Stomach (tissue), 9 donors: ENCODE data around the gene PCGF3. TPM values are rescaled to one million over a fixed set of nuclear protein-coding genes. Genes with fewer than 3 reads are reported as not detected.

ENCODE experiments used
- DNase-seq, 2 donors: peaks; one replicate each; pipeline versions ENCODE4 v3.0.0 to v3.0.0-alpha.2; 2013 to 2019
- H3K27ac ChIP-seq, 5 donors: fragments of 200-600 bp in 4 of 5; sonication (generic) in 4 of 5; one replicate each; pipeline ENCODE4 v1.5.1; 2013 to 2019; ENCODE audit warnings: mild to moderate bottlenecking in 1 of 5, moderate library complexity in 1 of 5
- H3K27me3 ChIP-seq, 3 donors: fragments of 200-600 bp; sonication (generic); one replicate each; pipeline ENCODE4 v1.5.1; 2017 to 2019; ENCODE audit warnings: mixed run types in 1 of 3
- H3K36me3 ChIP-seq, 4 donors: fragments of 200-600 bp; sonication (generic); 1 replicate in 3 of 4; 2 replicates in 1 of 4; pipeline ENCODE4 v1.5.1; 2016 to 2019
- H3K4me1 ChIP-seq, 4 donors: fragments of 200-600 bp; sonication (generic); one replicate each; pipeline ENCODE4 v1.5.1; 2016 to 2019
- H3K4me3 ChIP-seq, 4 donors: fragments of 200-600 bp; sonication (generic) in 3 of 4; one replicate each; pipeline ENCODE4 v1.5.1; 2016 to 2019; ENCODE audit warnings: mild to moderate bottlenecking in 1 of 4
- H3K9me3 ChIP-seq, 4 donors: fragments of 200-600 bp; sonication (generic); one replicate each; pipeline ENCODE4 v1.5.1; 2016 to 2019
- EP300 ChIP-seq: sonication (generic); formaldehyde crosslinking; IDR thresholded peaks from one replicate; pipeline ENCODE4 v1.6.1; 2017; ENCODE audit warnings: antibody characterized with exemption
- POLR2A ChIP-seq, 4 donors: fragments of 450-650 bp; IDR thresholded peaks; one replicate each; pipeline ENCODE4 v1.6.1; 2016; ENCODE audit warnings: antibody characterized with exemption in 4 of 4, control low read depth in 2 of 4, mild to moderate bottlenecking in 1 of 4, moderate library complexity in 1 of 4
- POLR2AphosphoS5 ChIP-seq, 3 donors: sonication (generic); formaldehyde crosslinking; IDR thresholded peaks; one replicate each; pipeline ENCODE4 v1.6.1; 2016; ENCODE audit warnings: antibody characterized with exemption in 3 of 3
- WGBS, 5 donors: extraction: QIAGEN DNeasy Blood & Tissue Kit in 3 of 5; methylation state at CpG; one replicate each; pipeline versions ENCODE4 v1.1.5 to v1.1.7; 2013 to 2018; 5-methylcytosine and 5-hydroxymethylcytosine counted together
- intact Hi-C: fragments of 100-400 bp; cut with DNase I; formaldehyde crosslinking; loops from one replicate; pipeline ENCODE4 v1.15.1; 2023; ENCODE audit warnings: low total_unique reads
- polyA plus RNA-seq, 3 donors: library from polyadenylated mRNA; stranded (reverse); fragments of 200-250 nt; gene quantifications; one replicate each; pipeline ENCODE4 v1.2.3, GENCODE V29; 2013
- total RNA-seq, 5 donors: library from RNA; depleted of rRNA; stranded (reverse); fragments of >200 nt; gene quantifications; one replicate each; pipeline versions ENCODE4 v1.1.0 to v1.2.3, GENCODE V29; 2014 to 2016
- TF ChIP-seq, protein P1 (sequence below), 7 experiments: fragments of 450-650 bp in 4 of 7; fragments of 200-600 bp in 3 of 7; sonication (generic) in 3 of 7; IDR thresholded peaks; one replicate each; pipeline ENCODE4 v1.5.1; 2016 to 2019; ENCODE audit warnings: antibody characterized with exemption in 7 of 7, control low read depth in 2 of 7, mild to moderate bottlenecking in 1 of 7
- donor health status: healthy with polysubstance abuse.
- donor health status: Bipolar disorder and iron deficiency.
- donor health status: healthy.

Gene PCGF3
- total and polyA plus RNA-seq, 8 donors, result 24.7 to 140 (median 62.7) TPM

- Histone ChIP-seq H3K36me3 (peaks cover 19 to 65% (median 60%) of the 10 kb centered on the region in 4 donors), H3K27me3 (no peaks in the 10 kb centered on the region)
- WGBS, 5 donors, result 91 to 95% (median 92%) methylated on average over 17 to 23 of the region's 34 CpGs
Measured at GRCh38 chr4:747546-748170, 42.0 kb downstream of the PCGF3 start.

DNA sequence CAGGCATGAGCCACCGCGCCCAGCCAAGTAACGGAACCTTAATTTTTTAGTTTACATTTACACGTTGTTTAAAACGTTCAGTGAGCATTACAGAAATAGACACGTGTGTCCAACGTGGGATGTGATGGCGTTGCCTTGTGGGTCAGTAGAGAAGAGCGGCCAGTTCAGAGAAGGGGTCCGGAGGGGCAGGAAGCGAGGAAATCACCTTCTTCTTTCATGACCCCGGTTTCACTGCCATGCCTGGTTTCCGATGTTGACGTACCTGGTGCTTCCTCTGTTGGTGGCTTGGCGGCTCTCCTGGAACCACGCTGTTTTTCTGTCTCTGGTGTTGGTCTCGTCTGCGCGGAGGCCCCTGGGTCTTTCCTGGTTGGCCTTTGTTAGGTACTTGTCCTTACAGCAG lies 42.8 kb downstream of the PCGF3 start:
- no peak overlapping the region for H3K27ac ChIP-seq
- intact Hi-C loops, result no loop called here
- TF ChIP-seq POLR2A (IDR thresholded peaks at IDR 0.05) (no peak), EP300 (no peak), POLR2AphosphoS5 (IDR thresholded peaks at IDR 0.05) (no peak)
- TF ChIP-seq, protein P1, sequence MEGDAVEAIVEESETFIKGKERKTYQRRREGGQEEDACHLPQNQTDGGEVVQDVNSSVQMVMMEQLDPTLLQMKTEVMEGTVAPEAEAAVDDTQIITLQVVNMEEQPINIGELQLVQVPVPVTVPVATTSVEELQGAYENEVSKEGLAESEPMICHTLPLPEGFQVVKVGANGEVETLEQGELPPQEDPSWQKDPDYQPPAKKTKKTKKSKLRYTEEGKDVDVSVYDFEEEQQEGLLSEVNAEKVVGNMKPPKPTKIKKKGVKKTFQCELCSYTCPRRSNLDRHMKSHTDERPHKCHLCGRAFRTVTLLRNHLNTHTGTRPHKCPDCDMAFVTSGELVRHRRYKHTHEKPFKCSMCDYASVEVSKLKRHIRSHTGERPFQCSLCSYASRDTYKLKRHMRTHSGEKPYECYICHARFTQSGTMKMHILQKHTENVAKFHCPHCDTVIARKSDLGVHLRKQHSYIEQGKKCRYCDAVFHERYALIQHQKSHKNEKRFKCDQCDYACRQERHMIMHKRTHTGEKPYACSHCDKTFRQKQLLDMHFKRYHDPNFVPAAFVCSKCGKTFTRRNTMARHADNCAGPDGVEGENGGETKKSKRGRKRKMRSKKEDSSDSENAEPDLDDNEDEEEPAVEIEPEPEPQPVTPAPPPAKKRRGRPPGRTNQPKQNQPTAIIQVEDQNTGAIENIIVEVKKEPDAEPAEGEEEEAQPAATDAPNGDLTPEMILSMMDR (IDR thresholded peaks at IDR 0.05), result no peak
- H3K4me3 ChIP-seq, result no peak overlapping the region
- no peaks in the 10 kb centered on the region for H3K9me3 ChIP-seq
- no peak for DNase-seq
- WGBS, 5 donors, result 92 to 95% (median 94%) methylated on average over 19 of the region's 19 CpGs
- H3K4me1 ChIP-seq, result peaks cover 0 to 5% (median 1%) of the 10 kb centered on the region in 4 donors
- H3K36me3 ChIP-seq, result peaks cover 27 to 68% (median 66%) of the 10 kb centered on the region in 4 donors
- no peaks in the 10 kb centered on the region for H3K27me3 ChIP-seq

More at GRCh38 chr4:747546-748170, 42.0 kb downstream of the PCGF3 start:
- no peak overlapping the region for H3K4me3 ChIP-seq
- TF ChIP-seq, protein P1 (IDR thresholded peaks at IDR 0.05), result no peak
- no peak for TF ChIP-seq EP300
- no peak for TF ChIP-seq POLR2A (IDR thresholded peaks at IDR 0.05)
- TF ChIP-seq POLR2AphosphoS5 (IDR thresholded peaks at IDR 0.05), result no peak
- no peak for DNase-seq
- no peak overlapping the region for H3K27ac ChIP-seq
- no peaks in the 10 kb centered on the region for H3K9me3 ChIP-seq
- H3K4me1 ChIP-seq, result peaks cover 0 to 5% (median 1%) of the 10 kb centered on the region in 4 donors
- intact Hi-C loops, result no loop called here

DNA sequence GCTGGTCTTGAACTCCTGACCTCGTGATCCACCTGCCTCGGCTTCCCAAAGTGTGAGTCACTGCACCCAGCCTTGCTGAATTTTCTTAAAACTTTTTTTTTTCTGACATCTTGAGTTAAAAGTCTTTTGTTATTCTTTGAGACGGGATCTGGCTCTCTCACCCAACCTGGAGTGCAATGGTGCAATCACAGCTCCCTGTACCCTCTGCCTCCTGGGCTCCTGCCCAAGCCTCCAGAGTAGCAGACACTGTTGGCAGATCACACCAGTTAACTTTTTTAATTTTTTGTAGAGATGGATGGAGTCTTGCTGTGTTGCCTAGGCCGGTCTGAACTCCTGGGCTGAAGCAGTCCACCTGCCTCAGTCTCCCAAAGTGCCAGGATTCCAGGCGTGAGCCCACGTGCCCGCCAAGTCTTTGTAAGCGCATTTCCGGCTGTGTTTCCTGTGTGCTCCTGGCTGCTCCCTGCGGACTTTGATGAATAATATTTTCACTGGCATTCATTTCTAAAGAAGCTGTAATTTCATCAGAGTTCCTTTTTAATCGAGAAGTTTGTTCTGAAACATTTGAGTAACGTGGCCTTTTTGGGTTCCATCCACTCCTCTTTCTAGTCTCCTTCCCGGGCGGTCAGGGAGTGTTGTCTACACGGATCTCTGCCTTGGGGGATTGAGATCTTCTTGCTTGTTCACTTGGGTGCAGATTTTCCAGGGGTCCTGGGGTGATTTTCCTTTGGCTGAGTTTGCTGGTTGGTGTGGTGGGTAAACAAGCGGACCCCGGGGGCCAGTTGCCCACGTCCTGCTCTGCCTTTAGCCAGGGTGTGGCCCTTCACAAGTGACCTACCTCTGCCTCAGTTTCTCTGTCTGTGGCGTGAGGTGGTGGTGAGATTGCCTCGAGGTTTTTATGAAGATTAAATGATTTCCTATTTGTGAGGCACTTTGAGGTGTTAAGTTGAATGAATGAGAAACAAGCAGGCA lies 44.4 kb downstream of the PCGF3 start:
- no peak for DNase-seq
- Histone ChIP-seq H3K36me3 (peaks cover 37 to 71% (median 70%) of the 10 kb centered on the region in 4 donors), H3K4me3 (no peak overlapping the region), H3K27ac (no peak overlapping the region), H3K9me3 (no peaks in the 10 kb centered on the region), H3K4me1 (peaks cover 0 to 5% (median 1%) of the 10 kb centered on the region in 4 donors), H3K27me3 (no peaks in the 10 kb centered on the region)
- WGBS, 5 donors, result 81 to 95% (median 92%) methylated on average over 20 of the region's 20 CpGs
- intact Hi-C loops, result no loop called here
- TF ChIP-seq EP300, result no peak
- TF ChIP-seq POLR2A (IDR thresholded peaks at IDR 0.05), result no peak
- TF ChIP-seq POLR2AphosphoS5 (IDR thresholded peaks at IDR 0.05), result no peak
- TF ChIP-seq, protein P1 (IDR thresholded peaks at IDR 0.05), result no peak

DNA sequence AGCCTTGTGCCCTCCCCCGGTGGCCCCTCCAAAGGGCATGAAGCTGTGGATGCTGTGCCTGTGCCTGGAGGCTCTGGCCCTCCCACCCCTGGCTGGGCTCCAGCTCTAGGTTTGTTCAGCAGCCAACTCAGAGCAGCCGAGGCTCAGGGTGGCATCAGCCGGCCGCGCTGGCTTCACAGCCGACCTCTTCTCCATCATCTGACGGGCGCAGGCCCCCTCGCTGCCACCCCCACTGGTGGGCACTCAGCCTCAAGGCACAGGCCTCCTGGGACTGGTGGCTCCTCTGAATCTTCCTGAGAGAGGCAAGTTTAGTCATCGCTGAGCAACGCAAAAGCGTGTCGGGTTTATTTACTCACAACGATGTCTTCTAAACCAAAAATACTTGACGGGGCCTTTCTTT lies 46.0 kb downstream of the PCGF3 start:
- no peaks in the 10 kb centered on the region for H3K27me3 ChIP-seq
- H3K9me3 ChIP-seq, result no peaks in the 10 kb centered on the region
- H3K4me1 ChIP-seq, result peaks cover 0 to 5% (median 1%) of the 10 kb centered on the region in 4 donors
- TF ChIP-seq POLR2AphosphoS5 (IDR thresholded peaks at IDR 0.05) (no peak), POLR2A (IDR thresholded peaks at IDR 0.05) (no peak), EP300 (no peak)
- TF ChIP-seq, protein P1 (IDR thresholded peaks at IDR 0.05), result no peak
- WGBS, 5 donors, result 80 to 87% (median 82%) methylated on average over 15 of the region's 15 CpGs
- peaks cover 37 to 81% (median 80%) of the 10 kb centered on the region in 4 donors for H3K36me3 ChIP-seq
- H3K27ac ChIP-seq, result no peak overlapping the region
- no peak for DNase-seq
- intact Hi-C loops, result no loop called here
- H3K4me3 ChIP-seq, result no peak overlapping the region
